Vagina (tissue), 2 donors: ENCODE measurements around the gene DSTYK.

Experiments used
- CTCF ChIP-seq, 3 experiments: fragments of 450-650 bp in 2 of 3; fragments of 200-600 bp in 1 of 3; sonication (generic) in 1 of 3; IDR thresholded peaks; one replicate each; pipeline ENCODE4 v1.5.1; 2017 to 2019; ENCODE audit warnings: antibody characterized with exemption in 3 of 3, mild to moderate bottlenecking in 2 of 3, moderate library complexity in 2 of 3
- POLR2AphosphoS5 ChIP-seq, 2 donors: sonication (generic); formaldehyde crosslinking; IDR thresholded peaks; one replicate each; pipeline ENCODE4 v1.9.0; 2017; ENCODE audit warnings: antibody characterized with exemption in 2 of 2, mild to moderate bottlenecking in 2 of 2, low read depth in 1 of 2; ENCODE audit not compliant: insufficient read depth in 1 of 2

GRCh38 chr1:205211839-205212536 is 486 bp upstream of the DSTYK start:
- TF ChIP-seq CTCF (IDR thresholded peaks at IDR 0.05) (no peak), POLR2AphosphoS5 (IDR thresholded peaks at IDR 0.05; ENCODE audit: insufficient read depth in 1 of 2, low read depth in 1 of 2) (no peak)
